ENCODE measurements around the gene NISCH.
"Not testable (repeated sequence)": the region's sequence is repeated elsewhere in the genome, so short reads cannot be mapped to it uniquely, and the experiment has no call there.

Gene NISCH

DNA sequence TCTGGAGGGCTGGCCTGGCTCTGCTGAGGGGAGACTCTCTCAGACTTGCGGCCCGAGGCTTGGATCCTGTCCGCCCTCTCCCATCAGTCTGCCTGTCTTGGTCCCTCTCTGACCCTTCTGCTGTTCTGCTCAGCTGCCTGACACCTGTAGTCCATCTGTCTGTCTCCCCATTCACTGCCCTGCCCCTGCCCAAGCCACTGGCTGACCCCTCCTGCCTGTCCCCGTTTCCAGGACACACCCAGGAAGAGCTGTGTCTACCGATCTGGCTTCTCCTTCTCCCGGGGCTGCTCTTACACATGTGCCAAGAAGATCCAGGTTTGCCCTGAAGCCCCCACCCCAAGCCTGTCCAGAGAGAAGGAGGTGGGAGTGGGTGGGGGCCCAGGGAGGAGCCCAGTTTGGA, 59.8 kb downstream of the NISCH start:
- no peak for DNase-seq

DNA sequence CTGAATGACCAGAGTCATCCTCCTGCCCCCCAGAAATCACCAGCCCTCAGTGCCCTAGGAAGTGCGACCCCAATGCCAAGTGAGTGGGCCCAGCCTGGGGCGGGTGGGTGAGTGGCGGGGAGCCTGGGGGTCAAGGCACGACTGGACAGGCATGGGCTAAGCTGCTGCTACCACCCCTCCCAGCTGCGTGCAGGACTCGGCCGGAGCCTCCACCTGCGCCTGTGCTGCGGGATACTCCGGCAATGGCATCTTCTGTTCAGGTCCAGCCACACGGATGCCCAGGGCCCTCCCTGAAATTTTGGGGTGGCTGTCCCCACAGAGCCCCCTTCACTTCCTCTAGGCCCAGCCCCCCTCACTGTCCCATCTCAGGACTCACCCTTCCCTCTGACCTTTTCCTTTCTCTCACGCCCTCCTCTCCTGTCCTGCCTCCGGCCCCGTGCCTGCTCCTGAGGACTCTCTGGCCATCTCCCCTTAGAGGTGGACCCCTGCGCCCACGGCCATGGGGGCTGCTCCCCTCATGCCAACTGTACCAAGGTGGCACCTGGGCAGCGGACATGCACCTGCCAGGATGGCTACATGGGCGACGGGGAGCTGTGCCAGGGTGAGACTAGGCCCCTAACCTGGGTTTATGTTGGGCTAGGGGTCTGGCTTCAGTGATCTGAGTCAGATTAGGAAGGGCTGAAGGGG, 61.2 kb downstream of the NISCH start:
- no peak for DNase-seq

DNA sequence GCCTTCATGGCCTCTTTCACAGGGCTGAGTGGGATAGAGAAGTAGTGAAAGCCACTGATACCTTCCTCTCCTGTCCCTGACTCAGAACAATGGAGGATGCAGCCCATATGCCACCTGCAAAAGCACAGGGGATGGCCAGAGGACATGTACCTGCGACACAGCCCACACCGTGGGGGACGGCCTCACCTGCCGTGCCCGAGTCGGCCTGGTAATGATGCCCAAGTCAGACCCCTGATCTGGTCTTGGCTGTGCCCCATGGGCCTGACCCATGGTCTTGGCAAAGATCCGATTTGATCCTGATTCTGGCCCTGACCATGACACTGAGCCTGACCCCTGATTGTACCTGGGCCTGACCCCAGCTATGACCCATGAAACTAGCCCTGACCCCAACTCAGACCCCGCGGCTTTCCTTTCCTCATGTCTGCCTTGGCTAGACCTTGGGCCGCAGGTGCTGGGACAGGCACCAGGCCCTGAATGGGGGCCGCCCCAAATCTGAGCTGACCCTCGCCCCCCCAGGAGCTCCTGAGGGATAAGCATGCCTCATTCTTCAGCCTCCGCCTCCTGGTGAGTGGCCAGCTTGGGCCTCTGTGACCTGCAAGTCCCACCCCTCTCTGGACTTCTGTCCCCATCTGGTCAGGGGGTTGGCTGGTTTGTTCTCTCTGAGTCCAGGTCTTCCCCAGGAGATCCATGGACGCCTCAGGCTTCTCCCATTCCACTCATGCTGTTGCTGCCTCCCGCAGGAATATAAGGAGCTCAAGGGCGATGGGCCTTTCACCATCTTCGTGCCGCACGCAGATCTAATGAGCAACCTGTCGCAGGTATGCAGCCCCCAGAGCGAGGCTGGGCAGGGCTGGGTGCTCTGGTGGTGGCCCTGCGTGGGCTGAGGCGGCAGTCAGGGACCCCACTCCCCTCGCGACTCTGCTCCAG, 62.7 kb downstream of the NISCH start:
- DNase-seq = no peak

DNA sequence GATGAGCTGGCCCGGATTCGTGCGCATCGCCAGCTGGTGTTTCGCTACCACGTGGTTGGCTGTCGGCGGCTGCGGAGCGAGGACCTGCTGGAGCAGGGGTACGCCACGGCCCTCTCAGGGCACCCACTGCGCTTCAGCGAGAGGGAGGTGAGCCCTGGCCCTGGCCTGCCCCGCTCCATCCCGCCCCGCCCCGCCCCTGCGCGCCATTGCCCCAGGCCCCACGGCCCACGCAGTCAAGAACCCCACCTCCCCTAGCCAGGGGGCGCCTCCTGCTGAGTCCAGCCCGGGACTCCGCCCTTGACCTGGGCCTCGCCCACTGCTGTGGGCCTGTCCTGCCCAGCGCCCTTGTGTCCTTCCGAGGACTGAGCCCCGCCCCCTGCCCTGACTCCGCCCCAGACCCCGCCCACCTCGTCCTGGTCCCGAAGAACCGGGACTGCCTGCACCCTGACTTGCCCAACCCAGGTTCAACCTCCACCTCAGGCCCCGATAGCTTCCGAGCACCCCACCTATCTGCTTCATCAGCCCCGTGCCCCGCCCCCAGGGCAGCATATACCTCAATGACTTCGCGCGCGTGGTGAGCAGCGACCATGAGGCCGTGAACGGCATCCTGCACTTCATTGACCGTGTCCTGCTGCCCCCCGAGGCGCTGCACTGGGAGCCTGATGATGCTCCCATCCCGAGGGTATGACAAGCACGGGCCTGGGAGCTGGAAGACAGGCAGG, 63.5 kb downstream of the NISCH start:
- DNase-seq = no peak

DNA sequence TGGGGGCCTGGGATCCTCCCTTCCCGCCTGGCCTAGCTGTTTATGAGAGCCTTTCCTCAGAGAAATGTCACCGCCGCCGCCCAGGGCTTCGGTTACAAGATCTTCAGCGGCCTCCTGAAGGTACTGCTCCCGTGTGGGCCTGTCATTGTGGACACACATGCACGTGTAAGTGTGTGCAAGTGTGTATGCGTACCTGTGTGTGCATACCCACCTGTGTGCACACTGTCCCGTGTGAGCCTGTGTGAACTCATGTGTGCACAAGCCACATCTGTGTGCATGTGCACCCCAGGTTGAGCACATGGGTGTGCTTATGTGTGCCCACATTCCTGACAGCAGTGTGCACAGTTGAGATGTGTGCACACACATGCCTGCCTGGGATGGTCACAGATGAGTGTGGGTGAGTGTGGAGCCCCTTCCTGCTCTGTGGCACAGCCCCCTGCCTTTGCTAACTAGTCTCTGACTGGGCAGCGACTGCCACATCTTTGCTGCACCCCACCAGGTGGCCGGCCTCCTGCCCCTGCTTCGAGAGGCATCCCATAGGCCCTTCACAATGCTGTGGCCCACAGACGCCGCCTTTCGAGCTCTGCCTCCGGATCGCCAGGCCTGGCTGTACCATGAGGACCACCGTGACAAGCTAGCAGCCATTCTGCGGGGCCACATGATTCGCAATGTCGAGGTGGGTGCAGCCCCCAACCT, 64.2 kb downstream of the NISCH start:
- no peak for DNase-seq

DNA sequence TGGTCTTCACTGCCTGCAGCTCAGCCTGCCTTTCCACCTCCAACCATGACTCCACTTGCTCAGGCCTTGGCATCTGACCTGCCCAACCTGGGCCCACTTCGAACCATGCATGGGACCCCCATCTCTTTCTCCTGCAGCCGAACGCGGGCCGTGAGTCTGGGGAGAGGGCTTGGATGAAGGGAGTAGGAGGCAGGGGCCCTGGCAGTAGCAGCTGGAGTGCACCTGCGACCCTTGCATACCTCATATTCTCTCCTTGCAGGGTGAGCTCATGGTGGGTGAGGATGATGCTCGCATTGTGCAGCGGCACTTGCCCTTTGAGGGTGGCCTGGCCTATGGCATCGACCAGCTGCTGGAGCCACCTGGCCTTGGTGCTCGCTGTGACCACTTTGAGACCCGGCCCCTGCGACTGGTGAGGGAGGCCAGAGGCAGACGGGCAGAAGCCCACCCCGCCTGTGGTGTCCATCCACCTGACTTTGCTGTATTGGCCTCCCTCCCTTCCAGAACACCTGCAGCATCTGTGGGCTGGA, 64.8 kb downstream of the NISCH start:
- no peak for DNase-seq

DNA sequence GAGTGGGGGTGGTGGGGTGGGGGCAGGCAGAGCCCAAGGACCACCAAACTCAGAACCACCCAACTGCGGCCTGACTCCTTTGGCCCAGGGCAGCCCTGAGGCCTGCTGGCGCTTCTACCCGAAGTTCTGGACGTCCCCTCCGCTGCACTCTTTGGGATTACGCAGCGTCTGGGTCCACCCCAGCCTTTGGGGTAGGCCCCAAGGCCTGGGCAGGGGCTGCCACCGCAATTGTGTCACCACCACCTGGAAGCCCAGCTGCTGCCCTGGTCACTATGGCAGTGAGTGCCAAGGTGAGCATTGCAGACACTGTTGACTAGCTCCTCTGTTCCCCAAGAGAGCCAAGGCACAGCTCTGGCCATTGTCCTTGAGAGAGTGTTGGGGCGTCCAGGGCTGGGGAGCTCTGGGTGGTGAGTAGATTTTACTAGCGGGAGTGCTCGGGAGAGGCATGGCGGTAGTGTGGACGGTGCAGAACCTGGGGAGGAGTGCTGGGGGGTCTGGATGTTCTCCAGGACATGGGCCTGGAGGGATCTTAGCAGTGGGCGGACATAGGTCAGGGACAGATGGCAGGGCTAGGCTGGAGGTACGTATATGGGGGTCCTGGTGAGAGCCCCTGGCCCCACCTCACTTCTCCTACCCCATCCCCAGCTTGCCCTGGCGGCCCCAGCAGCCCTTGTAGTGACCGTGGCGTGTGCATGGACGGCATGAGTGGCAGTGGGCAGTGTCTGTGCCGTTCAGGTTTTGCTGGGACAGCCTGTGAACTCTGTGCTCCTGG, 65.5 kb downstream of the NISCH start:
- DNase-seq = no peak

DNA sequence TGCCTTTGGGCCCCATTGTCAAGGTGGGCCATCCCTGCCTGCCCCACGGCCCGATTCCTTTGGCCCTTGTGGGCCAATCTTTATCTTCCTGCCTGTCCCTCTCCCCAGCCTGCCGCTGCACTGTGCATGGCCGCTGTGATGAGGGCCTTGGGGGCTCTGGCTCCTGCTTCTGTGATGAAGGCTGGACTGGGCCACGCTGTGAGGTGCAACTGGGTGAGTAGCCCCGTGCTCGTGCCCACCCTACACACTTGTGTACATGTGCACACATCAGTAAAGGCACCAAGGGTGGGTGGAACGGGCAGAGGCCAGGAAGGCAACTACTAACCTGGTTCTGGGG, 66.1 kb downstream of the NISCH start:
- no peak for DNase-seq

DNA sequence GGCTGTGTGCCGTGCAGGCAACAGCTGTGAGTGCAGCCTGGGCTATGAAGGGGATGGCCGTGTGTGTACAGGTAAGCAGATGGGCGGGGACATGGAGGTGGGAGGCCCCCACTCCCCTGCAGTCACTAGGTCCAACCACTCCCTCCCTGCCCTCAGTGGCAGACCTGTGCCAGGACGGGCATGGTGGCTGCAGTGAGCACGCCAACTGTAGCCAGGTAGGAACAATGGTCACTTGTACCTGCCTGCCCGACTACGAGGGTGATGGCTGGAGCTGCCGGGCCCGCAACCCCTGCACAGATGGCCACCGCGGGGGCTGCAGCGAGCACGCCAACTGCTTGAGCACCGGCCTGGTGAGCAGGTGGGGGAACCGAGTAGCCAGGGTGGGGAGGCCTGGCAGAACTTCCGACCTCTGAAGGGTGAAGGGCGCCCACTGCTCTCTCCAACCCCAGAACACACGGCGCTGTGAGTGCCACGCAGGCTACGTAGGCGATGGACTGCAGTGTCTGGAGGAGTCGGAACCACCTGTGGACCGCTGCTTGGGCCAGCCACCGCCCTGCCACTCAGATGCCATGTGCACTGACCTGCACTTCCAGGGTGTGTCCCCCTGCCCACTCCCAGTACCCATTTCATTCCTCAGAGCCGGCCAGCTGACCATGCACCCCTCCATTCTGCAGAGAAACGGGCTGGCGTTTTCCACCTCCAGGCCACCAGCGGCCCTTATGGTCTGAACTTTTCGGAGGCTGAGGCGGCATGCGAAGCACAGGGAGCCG, 66.7 kb downstream of the NISCH start:
- DNase-seq = no peak

DNA sequence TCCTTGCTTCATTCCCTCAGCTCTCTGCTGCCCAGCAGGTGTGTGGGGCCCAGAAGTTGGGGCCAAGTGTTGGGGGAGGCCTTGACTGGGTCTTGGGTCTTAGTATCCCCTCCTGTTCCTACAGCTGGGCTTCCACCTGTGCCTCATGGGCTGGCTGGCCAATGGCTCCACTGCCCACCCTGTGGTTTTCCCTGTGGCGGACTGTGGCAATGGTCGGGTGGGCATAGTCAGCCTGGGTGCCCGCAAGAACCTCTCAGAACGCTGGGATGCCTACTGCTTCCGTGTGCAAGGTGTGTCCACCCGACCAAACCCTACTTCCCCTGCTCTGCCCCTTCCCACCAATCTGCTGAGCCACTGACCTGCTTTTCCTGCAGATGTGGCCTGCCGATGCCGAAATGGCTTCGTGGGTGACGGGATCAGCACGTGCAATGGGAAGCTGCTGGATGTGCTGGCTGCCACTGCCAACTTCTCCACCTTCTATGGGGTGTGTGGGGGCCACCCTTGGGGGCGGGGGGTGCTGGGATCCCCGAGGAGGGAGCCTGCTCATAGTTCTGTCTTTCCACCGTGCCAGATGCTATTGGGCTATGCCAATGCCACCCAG, 67.3 kb downstream of the NISCH start:
- DNase-seq = no peak

DNA sequence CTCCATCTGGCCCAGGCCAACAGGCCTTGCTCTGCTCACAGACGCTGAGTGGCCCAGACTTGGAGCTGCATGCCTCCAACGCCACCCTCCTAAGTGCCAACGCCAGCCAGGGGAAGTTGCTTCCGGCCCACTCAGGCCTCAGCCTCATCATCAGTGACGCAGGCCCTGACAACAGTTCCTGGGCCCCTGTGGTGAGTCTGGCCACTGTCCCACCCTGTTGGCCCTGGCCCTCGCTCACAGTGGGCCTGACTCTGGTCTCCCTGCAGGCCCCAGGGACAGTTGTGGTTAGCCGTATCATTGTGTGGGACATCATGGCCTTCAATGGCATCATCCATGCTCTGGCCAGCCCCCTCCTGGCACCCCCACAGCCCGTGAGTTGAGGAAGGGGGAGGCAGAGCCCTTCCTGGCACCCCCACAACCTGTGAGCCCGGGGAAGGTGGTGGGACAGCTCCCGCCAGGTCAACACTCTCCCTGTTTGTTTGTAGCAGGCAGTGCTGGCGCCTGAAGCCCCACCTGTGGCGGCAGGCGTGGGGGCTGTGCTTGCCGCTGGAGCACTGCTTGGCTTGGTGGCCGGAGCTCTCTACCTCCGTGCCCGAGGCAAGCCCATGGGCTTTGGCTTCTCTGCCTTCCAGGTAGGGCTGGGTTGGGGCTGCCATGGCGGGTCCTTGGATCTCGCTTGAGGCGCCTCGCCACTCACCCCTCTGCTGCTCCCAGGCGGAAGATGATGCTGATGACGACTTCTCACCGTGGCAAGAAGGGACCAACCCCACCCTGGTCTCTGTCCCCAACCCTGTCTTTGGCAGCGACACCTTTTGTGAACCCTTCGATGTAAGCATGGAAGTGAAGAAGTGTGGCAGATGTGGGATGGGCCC, 68.2 kb downstream of the NISCH start:
- no peak for DNase-seq

DNA sequence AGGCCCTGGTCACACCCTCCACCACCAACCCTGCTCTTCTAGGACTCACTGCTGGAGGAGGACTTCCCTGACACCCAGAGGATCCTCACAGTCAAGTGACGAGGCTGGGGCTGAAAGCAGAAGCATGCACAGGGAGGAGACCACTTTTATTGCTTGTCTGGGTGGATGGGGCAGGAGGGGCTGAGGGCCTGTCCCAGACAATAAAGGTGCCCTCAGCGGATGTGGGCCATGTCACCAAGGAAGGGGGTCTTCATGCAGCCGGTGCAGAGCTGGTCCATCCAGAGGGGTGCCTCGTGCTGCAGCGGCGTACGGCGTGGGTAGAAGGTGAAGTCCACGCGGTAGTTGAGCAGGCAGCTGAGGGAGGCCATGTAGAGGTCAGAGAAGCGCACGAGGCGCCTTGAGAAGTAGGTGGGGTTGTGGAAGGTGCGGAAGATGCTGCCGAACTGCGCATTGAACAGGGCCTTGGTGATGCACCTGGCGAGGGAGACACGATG, 68.9 kb downstream of the NISCH start:
- no peak for DNase-seq

DNA sequence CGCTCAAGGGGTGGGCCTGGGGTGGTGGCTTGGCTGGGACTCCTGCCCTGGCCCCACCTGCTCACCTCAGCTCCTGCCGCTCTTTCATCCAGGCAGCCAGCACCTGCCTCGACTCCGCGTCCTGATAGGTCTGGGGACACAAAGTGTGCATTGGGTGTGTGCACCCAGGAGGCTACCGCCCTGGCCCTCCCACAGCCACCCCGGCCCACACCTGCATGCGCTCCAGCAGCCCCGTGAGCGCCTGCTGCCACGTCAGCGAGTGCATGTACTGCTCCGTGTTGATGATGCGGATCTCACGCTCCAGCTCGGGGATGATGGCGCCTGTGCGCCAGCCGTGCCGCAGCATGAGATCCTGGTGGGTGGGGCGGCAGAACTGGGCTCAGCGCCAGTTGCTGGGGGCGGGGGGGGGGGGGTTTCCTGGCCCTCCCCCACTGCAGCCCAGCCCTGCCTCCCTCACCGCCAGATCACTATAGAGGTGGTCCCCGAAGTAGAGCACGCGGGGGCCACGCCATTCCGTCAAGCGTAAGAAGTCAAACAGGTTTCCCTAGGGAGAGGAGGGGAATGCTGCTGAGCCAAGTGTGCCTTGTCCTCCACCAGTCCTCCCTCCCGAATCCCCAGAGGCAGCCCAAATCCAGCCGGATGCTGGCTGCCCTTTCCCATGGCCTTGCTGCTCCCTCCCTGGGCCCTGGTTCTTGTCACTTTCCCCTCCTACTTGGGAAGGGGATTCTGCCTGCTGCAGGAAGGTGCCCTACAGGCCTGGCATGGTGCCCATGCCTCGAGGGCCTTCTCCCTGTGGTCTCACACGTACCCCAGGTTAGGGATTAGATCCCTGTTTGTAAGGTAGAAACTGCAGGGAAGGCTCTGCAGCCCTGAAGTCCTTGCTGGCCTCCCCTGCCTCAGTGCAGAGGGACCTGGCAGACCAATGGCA, 69.6 kb downstream of the NISCH start:
- DNase-seq = no peak

DNA sequence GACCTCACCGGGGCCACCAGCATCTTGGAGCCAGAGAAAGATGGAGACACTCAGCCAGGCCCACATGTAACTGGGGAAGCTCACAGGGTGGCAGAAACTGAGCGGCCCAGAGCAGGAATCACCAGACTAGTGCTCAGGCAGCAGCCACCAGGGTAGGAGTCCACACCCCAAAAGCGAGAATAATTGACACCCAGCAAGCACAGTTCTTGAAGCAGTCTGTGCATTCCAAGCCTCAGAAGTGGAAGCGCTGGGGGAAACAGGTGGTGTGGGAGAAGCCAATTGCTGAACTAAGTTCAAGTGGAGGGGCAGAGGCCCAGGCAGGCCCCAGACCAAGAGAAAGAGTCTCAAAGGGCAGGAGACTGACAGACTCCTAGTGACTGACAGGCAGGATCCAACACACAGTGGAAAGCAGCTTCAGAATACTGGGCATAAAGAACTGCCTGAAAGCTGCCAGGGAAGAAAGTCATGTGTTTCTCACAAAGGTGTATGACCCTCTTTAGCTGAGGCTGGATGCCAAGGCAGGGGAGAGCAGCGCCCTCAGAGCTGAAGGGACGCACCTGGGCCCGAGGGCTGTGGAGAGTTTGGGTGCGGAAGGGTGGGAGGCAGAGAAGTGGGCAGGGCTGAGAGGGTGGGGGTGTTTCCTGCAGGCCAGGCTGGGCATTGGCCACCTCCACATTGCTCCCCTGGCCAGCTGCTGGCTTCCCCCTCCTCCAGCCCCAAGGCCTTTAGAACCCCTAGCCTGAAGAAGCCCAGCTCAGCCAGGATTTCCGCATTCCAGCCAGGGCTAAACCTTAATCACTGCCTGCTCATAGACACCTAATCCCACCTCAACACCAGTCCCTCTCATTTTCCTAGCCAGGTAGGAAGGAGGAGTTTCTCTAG, 70.5 kb downstream of the NISCH start:
- no peak for DNase-seq

DNA sequence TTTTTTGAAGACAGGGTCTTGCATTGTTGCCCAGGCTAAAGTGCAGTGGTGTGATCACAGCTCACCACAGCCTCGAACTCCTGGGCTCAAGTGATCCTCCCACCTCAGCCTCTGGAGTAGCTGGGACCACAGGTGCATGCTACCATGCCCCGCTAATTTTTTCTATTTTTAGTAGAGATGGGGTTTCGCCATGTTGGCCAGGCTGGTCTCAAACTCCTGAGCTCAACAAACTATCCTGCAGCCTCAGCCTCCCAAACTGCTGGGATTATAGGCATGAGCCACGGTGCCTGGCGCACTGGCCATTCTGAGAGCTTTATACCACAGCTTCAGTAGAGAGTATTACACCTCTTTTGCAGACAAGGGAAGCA, 71.3 kb downstream of the NISCH start:
- DNase-seq = not testable (repeated sequence)

DNA sequence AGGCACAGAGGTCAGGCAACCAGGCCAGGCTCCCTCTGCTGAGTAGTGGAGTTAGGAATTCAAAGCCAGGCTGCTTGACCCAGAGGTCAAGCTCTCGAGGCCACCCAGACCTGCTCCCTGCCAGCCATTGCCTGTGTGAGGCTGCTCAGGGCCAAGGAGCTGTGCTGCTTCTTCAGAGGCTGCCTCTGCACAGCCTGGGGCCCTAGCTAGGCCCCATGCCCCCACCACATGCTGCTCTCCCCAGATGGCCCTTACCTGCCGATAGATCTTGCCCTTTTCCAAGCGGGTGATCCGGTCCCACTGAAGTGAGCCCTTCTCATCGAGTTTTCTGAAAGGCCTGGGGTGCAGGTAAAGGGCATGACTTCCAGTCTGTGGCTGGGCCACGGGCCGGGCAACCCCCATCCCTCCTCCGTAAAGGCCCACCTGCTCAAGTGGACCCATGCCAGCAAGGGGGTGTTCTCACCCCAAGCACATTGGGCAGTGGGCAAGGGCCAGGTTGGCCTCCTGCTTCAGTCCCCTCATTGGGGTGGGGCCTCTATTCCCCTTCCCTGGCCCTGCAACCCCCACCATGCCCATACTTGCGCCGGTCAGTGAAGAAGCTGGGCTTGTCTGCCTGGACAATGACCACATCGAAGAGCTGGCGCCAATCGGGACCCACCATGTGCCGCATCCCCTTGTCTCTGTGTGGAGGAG, 71.8 kb downstream of the NISCH start:
- peak; percentile 9 for DNase-seq
